Measurements from ENCODE around the gene GSTT4.

- TF ChIP-seq CTCF (conservative IDR thresholded peaks at IDR 0.05; ENCODE audit: low read length) = no peak
- no peak for TF ChIP-seq EZH2phosphoT487 (IDR thresholded peaks at IDR 0.05; ENCODE audit: borderline replicate concordance, low read depth, low read length)
These were observed 1.6 kb upstream of the GSTT4 start for GRCh38 chr22:24006914-24007214.

Measured in OCI-LY7 (cell line).